OCI-LY7 (cell line): ENCODE results near the gene AARS2.

Experiments used
- CTCF ChIP-seq: fragments of 200-600 bp; sonication (generic); conservative IDR thresholded peaks from 2 replicates; pipeline ENCODE4 v1.5.1; 2014; ENCODE audit warnings: mild to moderate bottlenecking, antibody characterized with exemption, low read length, moderate library complexity, mixed read lengths
- EZH2phosphoT487 ChIP-seq: fragments of 200-600 bp; sonication (generic); IDR thresholded peaks from 2 replicates; pipeline ENCODE4 v1.6.1; 2018; ENCODE audit warnings: low read depth, borderline replicate concordance, mild to moderate bottlenecking, mixed run types, antibody characterized with exemption, low read length, moderate library complexity, mixed read lengths

- no peak for TF ChIP-seq CTCF
- no peak for TF ChIP-seq EZH2phosphoT487
Observed at GRCh38 chr6:44272529-44272928, 40.6 kb downstream of the AARS2 start.
